Lower leg skin (tissue), 3 donors: ENCODE results near the gene BRSK1.

Experiments
- CTCF ChIP-seq, 3 donors: fragments of 450-650 bp; IDR thresholded peaks; one replicate each; pipeline ENCODE4 v1.5.1; 2016; ENCODE audit warnings: antibody characterized with exemption in 3 of 3, mild to moderate bottlenecking in 3 of 3, moderate library complexity in 2 of 3
- POLR2A ChIP-seq, 2 donors: fragments of 450-650 bp; IDR thresholded peaks; one replicate each; pipeline ENCODE4 v1.6.1; 2016 to 2017; ENCODE audit warnings: antibody characterized with exemption in 2 of 2, mild to moderate bottlenecking in 1 of 2, moderate library complexity in 1 of 2

GRCh38 chr19:55320844-55321419 is 37.1 kb downstream of the BRSK1 start:
- TF ChIP-seq CTCF (IDR thresholded peaks at IDR 0.05) (no peak), POLR2A (IDR thresholded peaks at IDR 0.05) (no peak)
